NCI-H748 (cell line): Measurements from ENCODE around the gene ARSI.

Experiments
- DNase-seq: peaks from one replicate; lab custom pipeline; 2025; ENCODE audit not compliant: unreplicated experiment; lab: John Stamatoyannopoulos, UW

The ARSI gene

GRCh38 chr5:150295172-150295634 lies 7.5 kb downstream of the ARSI start:
- DNase-seq, result peak; percentile 10

DNA sequence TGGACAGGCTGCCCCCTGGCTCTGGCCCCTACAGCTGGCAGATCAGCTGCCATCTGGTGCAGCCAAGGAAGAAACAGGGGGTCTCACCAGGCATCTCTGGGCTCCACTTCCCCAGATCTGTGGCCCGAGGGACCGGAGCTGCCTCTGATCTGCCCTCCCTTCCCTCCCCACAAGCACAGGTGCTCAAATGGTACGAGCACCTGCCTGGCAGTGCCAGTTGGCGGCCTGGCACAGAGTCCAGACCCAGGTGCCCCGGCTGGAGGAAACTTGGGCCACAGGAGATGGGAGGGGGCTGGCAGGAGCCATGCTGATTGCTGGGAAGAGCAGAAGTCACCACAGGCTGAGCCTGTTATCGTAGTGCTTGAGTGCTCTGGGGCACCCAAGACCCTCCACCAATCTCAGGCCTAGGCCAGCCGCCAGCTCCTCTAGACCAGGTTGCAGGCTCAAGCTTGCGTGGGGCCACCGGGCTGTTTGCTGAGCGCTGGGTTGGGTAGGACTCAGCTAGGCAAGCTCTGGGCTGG lies 8.1 kb downstream of the ARSI start:
- no peak for DNase-seq

- no peak for DNase-seq
Measured at GRCh38 chr5:150293091-150293941, 9.4 kb downstream of the ARSI start.

DNA sequence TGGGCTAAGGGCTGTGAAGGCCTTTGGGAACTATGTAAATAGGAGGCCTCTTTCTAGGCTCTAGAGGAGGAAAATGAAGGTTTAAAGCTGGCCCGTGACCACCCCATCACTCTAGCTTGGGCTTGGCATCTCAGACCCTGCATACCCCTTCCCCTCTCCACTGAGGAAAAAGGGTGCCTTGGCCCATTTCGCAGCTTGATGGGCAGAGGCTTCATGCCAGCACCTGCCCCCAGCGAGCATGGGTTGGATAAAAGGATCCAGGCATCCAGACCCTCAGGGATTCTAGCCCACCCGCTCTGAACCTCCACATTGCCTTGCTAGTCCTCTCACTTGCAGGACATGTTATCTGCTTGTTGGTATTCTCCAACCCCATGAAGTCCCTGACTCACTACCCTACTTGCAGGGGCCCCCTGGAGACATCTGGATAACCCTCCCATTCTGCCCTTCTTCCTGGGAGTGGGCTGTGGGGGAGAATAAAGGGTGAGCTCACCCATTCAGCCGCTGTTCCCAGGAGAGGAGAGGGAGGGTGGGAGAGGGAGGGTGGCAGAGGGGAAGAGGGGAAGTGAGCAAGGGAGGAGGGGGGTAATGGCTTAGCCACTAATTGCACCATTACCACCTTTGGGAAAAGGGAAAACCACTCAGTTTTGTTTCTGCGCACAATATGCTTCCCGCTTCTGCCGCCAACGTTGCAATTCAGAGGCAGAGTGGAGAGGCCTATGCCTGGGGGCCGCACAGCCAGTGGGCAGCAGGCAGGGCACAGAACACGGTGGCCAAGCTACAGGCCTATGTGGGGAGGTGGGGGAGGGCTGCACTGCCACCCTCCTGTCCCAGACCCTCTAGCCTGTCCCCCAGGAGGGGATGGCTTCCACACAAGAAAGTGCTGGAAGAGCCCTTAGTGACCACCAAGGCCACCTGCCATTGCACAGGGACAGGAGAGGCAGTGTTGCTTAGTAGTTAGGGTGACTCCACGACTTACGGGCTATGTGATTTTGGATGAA lies 11.0 kb downstream of the ARSI start:
- DNase-seq, result peak; percentile 17

DNA sequence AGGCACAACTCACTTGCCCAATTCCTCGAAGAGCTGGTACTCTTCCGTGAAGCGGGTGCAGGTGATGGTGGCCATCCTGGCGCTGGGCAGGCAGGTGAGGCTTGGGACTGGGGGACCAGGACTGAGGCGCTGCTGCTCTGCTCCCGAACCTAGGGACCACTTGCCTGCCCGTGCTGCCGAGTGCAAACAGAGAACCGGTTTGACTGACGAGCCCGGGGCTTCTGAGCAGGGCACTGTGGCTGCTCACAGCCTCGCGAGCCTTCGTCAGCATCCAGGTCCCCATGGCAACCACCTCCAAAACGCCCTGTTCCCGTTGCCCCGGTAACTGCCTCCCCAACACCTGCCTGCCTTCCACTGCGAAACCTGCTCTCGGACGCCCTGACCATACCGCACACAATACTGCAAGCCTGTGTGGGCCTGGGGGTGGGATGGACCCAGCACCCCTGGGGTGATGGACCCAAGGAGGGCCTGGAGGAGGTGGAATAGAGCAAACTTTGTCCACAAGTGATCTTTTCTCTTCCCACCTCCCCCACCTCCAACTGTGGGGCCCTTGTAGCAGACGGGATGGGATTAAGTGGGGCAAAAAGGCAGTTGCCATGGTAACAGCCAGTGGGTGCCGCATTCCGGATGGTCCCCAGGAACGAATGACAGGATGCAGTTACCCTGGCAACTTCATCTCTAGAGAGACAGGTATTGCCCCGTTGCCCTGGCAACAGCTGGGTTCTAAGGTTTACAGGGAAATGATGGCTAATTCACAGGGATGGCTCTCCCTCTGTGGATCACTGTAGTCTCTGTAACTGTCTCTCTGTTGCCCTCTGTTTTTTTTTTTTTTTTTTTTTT lies 12.9 kb downstream of the ARSI start, which contains the start of gene CAMK2A:
Gene CAMK2A (minus strand): TSS at position 223 of the 840 bp plus-strand sequence. CDS start 148 bp downstream, at position 75.
- DNase-seq, result peak; percentile 98

- DNase-seq, result no peak
Measured at GRCh38 chr5:150288791-150289190, 13.9 kb downstream of the ARSI start.

GRCh38 chr5:150288361-150288760 lies 14.3 kb downstream of the ARSI start:
- DNase-seq, result no peak

DNA sequence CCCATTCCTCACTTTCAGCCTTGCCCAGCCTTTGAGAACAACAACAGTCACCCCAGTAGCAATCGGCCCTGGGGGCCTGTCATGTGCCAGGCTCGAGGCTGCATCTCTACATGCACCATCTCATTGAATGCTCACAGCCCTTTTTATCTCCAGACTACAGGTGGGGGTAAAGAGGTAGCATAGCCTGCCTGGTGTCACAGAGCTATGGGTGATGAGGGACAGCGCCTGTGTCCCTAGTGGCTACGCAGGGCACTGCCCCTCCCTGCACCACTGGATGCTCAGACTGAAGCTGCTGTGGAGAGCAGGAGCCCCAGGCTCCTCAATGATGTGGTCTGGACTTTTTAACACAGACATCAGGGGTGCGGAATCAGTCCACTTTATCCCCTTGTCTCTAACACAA lies 15.9 kb downstream of the ARSI start:
- peak; percentile 27 for DNase-seq

DNA sequence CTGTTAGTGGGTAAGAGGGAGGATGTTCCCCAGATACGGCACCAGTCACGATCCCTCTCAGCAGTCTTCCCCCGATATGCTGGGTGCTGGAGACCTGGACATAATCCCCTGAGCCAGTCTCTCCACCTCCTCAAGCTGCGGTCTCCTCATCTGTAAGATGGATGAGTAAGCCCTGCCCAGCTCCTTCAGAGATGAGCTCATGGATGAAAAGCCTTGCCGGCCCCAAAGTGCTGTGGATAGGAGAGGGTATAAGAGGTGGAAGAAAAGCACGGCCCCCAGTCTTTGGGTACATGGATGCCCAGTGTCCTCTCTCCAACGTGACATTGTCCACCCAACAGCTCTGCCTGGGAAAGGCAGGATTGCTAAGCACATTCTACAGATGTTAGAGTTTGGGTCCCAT lies 17.6 kb downstream of the ARSI start:
- no peak for DNase-seq

DNA sequence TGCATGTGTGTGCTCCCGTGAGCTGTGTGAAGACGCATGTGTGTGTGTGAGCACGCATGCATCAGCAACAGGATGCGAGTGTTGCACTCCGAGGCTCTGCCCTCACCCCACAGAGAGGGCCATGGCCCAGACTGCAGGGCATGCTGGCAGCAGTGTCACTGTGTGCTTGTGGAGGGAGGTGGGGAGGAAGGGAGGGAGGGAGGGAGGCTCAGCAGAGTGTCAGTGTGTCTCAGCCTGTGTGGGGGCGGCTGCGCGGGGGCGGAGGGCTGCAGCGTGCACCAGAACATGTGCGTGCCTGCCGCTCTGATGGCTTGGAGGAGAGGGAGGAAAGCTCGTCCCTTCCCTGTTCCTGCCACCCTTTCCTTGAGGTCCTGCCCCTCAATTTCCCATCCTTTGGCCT lies 18.4 kb downstream of the ARSI start:
- no peak for DNase-seq

DNA sequence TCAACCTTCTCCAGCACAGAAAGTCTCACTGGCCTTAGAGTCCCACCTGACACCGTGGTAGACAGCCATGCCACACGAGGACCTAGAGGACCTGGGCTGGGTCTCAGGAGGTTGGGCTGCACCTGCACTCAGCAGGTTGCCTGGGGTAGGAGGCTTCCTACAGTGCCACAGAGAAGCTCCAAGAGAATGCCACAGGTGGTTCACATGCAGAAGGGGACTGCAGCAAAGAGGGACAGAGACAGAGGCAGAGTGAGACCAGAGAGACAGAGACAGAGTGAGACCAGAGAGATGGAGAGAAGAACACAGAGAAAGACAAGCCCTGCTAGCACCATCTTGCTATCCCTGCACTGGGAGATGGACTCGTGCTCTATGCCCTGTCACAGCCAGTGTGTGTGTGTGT lies 18.8 kb downstream of the ARSI start:
- no peak for DNase-seq

GRCh38 chr5:150281987-150282386 lies 20.7 kb downstream of the ARSI start:
- no peak for DNase-seq

DNA sequence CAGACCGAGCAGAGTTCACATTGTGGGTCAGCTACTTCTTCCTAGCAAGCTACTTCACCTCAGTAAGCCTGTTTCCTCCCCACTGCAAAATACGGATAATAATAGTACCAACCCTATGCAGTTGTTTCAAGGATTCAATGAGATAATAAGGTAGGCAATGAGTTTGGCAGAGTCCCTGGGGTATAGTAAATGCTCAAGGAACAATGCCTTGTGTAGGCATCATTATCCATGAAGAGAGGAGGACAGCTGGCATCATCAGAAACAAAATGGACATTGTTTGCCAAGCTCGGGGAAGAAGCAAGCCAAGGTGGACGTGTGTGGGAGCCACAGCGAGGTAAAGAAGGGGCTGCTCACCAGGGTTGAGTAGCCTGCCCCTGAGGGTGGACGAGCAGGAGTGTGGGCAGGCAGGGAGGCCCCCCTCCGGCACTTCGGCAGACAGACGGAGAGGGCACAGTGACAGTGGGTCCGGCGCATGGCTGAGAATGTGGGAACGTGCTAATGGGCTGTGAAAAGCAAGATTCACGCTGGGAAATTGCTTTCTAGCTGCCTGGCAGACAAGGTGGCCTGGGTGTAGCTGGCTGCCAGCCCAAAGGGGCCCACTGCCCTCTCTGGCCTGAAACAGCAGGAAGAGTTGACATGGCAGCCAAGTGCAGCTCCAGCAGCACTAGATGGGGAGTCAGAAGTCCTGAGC lies 23.2 kb downstream of the ARSI start:
- DNase-seq, result peak; percentile 45

GRCh38 chr5:150278916-150279315 lies 23.8 kb downstream of the ARSI start:
- no peak for DNase-seq

DNA sequence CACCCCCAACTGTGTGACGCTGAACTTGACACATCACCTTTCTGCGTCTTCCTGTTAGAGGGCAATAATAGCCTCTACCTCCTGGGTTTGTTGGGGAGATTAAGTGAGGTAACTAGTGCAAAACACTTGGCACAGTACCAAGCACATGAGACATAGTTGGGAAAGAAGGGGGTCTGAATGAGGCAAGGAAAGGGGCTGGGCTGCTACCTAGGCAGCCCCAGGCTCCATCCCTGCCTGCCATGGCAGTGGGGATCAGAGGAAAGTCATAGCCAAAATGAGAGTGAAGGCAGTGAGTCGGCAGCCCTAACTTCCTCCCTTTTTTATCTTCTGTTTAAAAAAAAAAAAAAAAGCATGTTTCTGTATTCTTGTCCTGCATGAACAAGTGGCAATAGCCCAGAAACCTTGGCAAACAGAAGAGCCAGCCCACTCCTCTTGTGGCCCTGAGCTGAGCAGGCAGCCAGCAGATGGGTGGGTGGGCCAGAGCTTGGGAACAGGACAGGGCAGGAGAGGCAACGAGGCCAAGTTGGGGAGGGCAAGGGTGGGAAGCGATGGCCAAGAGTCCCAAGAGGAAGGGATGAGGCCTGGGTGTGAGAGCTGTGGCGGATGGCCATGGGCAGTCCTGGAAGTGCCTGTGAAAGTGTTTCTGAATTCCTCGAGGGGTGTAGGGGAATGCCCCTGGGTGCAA lies 24.5 kb downstream of the ARSI start:
- no peak for DNase-seq

GRCh38 chr5:150277043-150277442 lies 25.7 kb downstream of the ARSI start:
- DNase-seq, result no peak

DNA sequence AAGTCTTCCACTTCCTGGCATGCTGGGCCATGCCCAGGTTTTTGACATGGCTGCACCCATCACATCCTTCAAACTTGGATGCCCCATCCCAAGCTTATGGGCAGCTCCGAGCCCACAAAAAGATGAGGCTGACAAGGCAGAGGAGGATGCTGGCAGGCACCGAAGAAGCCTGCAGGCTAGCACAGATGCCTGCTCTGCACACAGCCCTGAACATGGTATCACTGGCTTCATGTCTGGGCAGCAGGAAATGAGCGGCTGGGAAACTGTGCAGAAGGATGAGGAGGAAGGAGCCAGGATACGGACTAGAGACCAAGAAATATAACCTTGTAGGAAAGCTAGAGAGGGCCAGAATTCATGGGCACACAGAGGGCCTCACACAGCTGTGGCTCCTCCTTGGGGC lies 27.9 kb downstream of the ARSI start:
- DNase-seq, result no peak

DNA sequence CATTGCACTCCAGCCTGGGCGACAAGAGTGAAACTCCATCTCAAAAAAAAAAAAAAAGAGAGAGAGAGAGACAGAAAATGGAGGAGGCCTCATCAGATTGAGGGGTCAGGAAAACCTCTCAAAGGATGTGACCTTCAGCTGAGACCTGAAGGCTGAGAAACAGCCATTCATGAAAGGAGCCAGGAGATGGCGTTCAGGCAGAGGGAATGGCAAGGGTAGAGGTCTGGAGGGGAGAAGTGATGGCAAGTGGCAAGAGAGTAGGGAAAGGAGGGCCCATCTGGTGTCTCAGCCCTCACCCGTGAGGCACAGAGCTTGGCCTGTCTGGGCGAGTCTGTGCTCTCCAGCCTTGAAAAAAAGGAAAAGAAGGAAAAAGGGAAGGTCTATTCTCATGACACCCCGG lies 30.2 kb downstream of the ARSI start:
- DNase-seq, result peak; percentile 33

DNA sequence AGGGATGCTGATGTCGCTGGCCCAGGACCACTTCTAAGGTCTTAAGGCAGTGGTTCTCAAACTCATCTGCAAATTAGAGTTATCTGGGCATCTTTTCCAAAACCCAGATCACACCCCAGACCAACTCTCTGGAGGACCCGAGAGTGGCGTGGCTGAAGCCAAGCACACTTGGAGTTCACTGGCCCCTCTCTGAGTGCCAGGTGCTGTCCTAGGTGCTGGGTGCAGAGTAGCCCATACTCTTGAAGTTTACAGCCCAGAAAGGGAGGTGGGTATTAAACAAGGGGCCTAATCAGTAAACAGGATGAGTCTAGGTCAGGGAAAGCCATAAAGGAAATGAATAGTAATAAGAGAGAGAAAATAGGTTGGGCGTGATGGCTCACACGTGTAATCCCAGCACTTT lies 30.8 kb downstream of the ARSI start:
- DNase-seq, result no peak
